Endothelial cell of hepatic sinusoid (primary cell): ENCODE data around the gene SLC38A4.

Source experiments
- in situ Hi-C: cut with HindIII; loops from 2 replicates; pipeline ENCODE4 v1.10.0; 2017; ENCODE audit warnings: low sequenced_read_pairs

SLC38A4 gene

GRCh38 chr12:46818642-46819041 lies 7.2 kb downstream of the SLC38A4 start:
- in situ Hi-C loops, result no loop called here

DNA sequence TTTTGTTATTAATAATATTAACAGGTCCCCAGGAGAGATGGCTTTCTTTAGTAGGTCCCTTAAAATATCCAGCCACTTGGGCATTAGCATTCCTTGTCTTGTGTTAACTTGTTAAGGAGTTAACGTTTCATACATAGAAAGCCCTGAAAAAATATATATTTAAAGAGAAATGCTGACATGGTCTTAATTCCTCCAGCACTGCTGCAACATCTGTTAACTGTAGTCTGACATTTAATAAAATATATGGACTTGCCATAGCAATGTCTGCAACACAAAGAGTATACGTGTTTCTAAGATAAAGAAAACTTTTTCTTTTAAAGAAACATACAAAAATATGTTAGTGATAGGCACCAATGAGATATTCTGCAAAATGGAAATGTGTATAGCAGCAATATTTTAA lies 10.0 kb downstream of the SLC38A4 start:
- in situ Hi-C loops, result no loop called here

DNA sequence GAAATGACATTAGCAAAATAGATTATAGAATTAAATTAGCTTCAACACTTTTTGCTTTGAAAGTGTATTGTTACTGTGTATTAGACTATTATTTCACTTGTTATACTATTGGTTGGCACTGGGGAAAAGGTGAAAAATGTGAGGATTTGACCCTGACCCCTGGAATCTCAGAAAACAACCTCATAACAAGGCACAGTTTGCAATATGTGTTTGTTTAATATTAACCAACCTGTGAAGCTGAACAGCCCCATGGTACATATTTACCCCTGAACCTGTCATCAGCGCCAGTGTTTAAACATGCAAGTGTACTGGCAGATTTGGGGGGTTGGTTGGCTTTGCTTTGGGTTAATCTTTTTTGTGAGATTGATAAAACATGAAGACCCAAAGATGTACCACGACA lies 11.7 kb downstream of the SLC38A4 start:
- in situ Hi-C loops, result no loop called here

- in situ Hi-C loops, result no loop called here
Observed at GRCh38 chr12:46811185-46811584, 14.6 kb downstream of the SLC38A4 start.

GRCh38 chr12:46808955-46809697 lies 16.7 kb downstream of the SLC38A4 start:
- in situ Hi-C loops, result no loop called here

- in situ Hi-C loops, result no loop called here
Observed at GRCh38 chr12:46808317-46808716, 17.5 kb downstream of the SLC38A4 start.

DNA sequence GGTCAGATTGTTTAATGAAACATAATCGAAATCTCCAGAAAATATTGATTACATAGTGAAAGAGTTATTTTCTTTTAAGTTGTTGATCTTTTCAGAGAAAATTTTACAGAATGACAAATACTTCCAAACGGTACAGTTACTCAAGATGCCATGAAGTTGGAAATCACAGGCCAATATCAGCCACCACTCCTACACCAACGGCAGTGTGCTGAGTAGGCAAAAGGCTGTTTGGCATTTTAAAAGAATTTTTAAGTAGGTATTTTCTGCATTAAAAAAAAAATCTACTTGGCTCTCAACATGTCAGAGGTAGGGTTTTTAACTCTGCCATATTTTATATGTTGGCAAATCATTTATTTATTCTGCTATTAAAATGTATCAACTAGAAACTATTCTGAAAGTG lies 21.7 kb downstream of the SLC38A4 start:
- in situ Hi-C loops, result no loop called here

- in situ Hi-C loops, result no loop called here
Observed at GRCh38 chr12:46803517-46803916, 22.3 kb downstream of the SLC38A4 start.

DNA sequence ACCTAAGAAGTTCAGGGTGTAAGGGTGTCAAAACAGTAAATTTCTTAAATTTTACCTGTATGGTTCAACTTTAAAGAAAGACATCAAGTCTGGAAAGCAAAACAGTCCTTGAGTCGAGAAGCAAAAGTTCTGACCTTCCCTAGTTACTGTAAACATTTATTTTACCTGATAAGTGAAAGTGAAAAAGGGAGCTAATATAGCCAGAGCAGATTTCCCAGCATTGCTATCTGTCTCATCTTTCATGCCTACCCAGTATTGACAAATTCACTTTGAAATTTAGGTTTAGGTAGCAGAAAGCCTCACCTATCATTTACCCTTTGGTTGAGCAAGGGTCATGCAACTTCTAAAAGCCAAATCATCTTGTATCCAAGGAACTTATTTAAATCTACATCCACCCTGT lies 24.5 kb downstream of the SLC38A4 start:
- in situ Hi-C loops, result no loop called here

DNA sequence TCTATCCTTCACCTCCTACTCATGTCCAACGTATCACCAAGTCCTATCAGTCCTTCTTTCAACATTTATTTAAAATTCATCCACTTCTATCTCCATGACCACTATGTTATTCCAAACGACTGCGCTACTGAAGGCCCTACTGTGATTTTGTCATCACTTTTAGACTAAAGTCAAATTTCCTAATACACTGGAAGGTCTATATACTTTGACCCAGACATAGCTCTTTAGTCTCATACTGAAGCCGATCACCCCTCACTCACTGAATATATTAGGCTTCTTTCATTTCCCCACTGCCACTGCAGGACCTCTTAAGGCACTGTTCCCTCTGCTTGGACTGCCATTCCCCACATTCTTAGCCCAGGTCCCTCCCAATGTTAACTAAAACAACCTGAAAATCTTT lies 25.6 kb downstream of the SLC38A4 start:
- in situ Hi-C loops, result no loop called here

- in situ Hi-C loops, result no loop called here
Observed at GRCh38 chr12:46798648-46799047, 27.1 kb downstream of the SLC38A4 start.

- in situ Hi-C loops, result no loop called here
Observed at GRCh38 chr12:46798056-46798455, 27.7 kb downstream of the SLC38A4 start.

- in situ Hi-C loops, result no loop called here
Observed at GRCh38 chr12:46795988-46796387, 29.8 kb downstream of the SLC38A4 start.

GRCh38 chr12:46794593-46795190 lies 31.1 kb downstream of the SLC38A4 start:
- in situ Hi-C loops, result no loop called here

DNA sequence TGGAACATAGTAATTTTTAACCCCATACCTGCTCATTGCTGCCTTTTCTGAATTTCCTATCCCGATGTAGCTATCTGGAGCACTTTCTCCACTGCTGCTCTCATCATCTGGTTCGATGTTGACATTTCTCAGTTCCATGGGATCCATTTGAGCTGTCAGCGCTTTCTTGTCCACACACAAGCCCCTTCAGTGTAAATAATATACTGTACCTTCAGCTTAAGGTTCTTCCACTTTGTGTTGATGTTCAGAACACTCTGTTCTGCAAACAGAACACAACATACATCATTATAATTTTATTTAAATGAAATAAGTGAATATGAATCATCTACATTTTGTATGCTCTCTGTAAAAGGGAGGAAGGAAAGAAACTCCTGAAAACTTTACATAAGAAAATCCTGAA lies 32.9 kb downstream of the SLC38A4 start:
- in situ Hi-C loops, result no loop called here

- in situ Hi-C loops, result no loop called here
Observed at GRCh38 chr12:46790066-46790465, 35.7 kb downstream of the SLC38A4 start.

- in situ Hi-C loops, result no loop called here
Observed at GRCh38 chr12:46788072-46788887, 37.5 kb downstream of the SLC38A4 start.

GRCh38 chr12:46787496-46788055 lies 38.2 kb downstream of the SLC38A4 start:
- in situ Hi-C loops, result no loop called here

GRCh38 chr12:46786774-46787173 lies 39.0 kb downstream of the SLC38A4 start:
- in situ Hi-C loops, result no loop called here

DNA sequence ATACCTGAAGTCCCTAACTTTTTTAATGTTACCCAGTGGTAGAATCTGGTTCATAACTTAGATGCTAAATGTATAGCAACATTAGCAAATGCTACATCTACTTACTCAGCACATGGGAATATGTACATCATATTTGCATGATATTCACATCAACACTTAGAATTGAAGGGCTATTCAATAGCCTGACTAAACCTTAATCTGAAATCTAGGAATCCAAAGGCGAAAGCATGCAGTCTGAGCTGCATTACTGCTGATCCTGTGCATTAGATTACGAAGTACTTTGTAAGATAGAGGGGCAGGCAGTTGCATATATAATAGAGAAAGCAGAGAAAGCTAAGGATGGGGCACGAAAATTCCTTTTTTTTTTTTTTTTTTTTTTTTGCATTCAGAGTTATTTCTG lies 40.4 kb downstream of the SLC38A4 start:
- in situ Hi-C loops, result no loop called here

GRCh38 chr12:46783871-46784270 lies 41.9 kb downstream of the SLC38A4 start:
- in situ Hi-C loops, result no loop called here

DNA sequence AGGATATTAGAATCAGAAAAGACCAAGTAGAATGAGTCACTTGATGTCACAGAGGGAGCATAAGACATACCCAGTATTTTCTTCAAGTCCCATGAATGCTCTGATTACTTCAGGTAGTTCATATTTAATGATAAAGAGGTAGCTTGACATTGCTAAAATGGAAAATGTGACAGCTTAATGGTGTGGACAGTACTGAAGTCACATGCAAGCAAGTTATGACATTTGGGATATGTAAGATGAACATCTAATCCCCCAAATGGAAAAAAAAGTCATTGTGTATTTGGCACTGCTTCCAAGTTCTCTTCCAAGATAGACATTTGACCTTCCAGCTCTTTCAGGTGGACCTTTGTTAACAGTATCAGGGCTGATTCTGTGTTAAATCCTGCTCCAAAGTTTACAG lies 45.9 kb downstream of the SLC38A4 start:
- in situ Hi-C loops, result no loop called here
